ENCODE data around the gene TMEM37.

TMEM37 gene

GRCh38 chr2:119476301-119477112, 44.9 kb downstream of the TMEM37 start:
- in situ Hi-C loops (cut with MboI; ENCODE audit: low sequenced_read_pairs) = no loop called here

GRCh38 chr2:119477113-119477505, 45.5 kb downstream of the TMEM37 start:
- in situ Hi-C loops (cut with MboI; ENCODE audit: low sequenced_read_pairs) = no loop called here

GRCh38 chr2:119478188-119478977, 46.7 kb downstream of the TMEM37 start:
- in situ Hi-C loops (cut with MboI; ENCODE audit: low sequenced_read_pairs) = no loop called here

DNA sequence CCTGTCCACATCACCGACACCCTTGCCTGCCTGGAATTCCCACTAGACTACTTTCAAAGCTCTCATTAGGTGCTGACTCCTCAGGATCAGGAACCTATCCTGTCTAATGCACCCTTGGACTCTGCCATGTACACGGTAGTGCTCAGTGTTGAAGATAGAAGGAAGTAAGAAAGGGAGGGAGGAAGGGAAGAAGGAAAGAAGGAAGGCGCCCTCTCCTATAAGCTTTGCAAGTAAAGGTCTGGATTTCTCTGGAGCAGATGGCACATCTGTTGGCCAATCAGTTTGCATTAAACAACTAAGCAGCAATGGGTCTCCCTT, 47.3 kb downstream of the TMEM37 start:
- in situ Hi-C loops (cut with MboI; ENCODE audit: low sequenced_read_pairs) = no loop called here

- in situ Hi-C loops (cut with MboI; ENCODE audit: low sequenced_read_pairs) = no loop called here
Observed at GRCh38 chr2:119480184-119480583, 48.5 kb downstream of the TMEM37 start.

DNA sequence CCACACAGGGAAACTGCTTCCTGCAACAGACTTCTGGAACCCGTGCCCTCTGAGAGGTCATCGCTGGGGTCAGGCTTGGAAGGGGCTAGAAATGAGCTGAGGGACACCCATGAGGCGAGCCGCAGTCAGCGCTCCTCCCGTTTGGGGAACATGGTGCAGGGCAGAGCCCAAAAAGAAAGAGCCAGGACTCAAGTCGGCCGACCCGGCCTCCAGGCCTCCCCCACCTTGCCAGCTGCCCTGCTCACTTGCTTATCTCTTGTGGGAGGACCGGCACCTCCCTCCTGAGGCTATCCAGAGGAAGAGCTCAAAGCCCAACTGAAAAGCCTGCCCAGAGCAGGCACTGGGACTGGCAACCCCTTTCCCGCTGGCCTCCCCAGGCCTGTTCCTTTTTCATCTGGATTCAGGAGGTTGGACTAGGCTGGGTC, 49.1 kb downstream of the TMEM37 start:
- in situ Hi-C loops (cut with MboI; ENCODE audit: low sequenced_read_pairs) = no loop called here

DNA sequence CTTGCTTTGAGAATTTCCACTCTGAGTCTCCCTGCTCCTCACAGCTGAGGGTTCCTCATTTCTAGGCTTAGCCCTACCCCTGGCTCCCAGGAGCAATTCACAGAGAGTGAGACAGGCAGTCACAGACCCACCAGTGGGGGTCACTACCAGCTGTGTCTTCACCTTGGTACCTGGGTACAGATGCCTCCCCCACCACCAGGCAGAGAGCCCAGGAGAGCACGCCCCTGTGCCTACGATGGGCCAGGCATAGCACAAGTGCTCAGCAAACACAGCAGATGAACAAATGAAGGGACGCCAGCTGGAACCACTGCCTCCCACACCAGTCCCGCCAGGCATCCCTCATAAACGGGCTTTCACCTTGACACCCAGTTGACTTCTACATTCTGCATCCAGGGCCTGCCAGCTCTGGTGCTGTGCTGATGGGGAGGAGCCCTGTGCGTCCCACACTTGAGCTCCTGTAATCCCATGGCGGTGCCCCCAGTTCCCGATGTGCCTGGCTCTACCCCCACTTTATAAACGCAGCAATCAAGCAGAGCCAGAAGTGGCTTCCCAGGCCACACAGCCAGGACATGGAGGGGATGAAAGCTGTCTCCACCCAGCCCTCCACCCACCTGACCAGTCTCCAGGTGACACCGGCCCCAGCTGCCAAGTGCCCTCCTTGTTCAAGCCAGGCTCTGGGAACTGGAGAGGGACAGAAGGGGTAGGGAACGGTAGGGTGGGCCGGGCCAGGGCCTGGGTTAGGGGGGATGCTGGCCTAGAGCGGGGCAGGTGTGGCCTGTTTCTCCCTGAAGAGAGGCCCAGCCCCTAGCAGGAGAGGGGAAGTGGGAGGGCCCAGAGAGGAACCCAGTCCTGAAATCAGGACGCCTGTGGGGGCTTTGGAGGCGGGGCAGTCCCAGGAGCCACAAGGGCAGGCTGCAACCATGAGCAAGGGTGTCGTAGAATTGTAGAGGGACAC, 50.1 kb downstream of the TMEM37 start:
- in situ Hi-C loops (cut with MboI; ENCODE audit: low sequenced_read_pairs) = no loop called here

GRCh38 chr2:119482481-119483394, 51.1 kb downstream of the TMEM37 start:
- in situ Hi-C loops (cut with MboI; ENCODE audit: low sequenced_read_pairs) = no loop called here

GRCh38 chr2:119483395-119483753, 51.7 kb downstream of the TMEM37 start:
- in situ Hi-C loops (cut with MboI; ENCODE audit: low sequenced_read_pairs) = no loop called here

DNA sequence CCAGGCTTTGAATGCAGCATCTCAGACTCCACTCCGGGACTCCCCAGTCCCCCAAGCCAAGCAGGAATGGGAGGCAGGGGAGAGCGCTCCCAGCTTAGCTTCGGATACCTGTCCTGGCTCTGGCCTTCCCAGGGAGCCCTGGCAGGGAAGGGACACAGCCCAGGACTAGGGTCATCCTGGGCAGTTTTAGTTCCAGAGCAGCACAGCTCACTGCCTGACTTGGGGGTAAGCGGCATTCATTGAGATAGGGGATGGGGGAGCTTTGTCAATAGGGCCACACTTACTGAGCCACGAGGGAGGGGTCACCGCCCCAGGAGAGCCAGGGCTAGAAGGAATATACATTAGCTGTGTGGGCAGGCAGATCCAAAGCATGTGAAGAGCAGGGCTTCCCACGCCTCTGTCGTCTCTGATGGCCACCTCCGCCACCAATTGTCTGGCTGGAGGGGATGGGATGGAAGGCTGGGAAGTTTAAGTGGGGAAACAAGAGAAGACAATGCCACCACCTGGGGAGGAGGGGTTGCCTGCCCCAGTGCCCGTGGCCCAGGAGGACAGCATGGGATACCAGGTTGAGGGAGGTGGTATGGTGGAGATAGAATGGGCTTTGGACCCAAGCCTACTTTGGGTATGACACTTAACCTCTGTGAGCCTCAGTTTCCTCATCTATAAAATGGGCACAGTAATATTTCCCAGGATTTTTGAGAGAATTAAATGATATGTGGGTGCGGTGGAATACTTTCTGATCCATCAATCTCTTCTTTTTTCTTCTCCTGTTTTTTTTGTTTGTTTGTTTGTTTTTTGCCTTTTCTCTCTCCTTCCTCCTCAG, 52.5 kb downstream of the TMEM37 start:
- in situ Hi-C loops (cut with MboI; ENCODE audit: low sequenced_read_pairs) = no loop called here

DNA sequence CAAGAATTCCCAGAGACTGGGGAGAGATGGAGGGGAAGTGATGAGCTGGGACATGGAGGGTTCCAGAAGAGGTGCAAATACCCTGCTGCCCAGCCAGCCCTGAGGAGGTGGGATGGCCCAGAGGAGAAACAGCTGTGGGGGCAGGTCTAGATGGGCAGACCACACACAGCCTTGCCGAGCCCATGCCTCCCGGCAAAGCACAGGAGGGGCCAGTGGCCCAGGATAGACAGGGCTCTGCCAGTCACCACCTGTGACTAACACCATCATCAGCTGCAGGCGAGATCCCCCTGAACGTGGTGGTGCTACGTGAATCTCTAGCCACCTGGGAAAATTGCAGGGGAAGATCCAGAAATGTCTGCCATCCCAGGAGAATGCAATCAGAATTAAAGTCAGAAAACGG, 53.2 kb downstream of the TMEM37 start:
- in situ Hi-C loops (cut with MboI; ENCODE audit: low sequenced_read_pairs) = no loop called here

DNA sequence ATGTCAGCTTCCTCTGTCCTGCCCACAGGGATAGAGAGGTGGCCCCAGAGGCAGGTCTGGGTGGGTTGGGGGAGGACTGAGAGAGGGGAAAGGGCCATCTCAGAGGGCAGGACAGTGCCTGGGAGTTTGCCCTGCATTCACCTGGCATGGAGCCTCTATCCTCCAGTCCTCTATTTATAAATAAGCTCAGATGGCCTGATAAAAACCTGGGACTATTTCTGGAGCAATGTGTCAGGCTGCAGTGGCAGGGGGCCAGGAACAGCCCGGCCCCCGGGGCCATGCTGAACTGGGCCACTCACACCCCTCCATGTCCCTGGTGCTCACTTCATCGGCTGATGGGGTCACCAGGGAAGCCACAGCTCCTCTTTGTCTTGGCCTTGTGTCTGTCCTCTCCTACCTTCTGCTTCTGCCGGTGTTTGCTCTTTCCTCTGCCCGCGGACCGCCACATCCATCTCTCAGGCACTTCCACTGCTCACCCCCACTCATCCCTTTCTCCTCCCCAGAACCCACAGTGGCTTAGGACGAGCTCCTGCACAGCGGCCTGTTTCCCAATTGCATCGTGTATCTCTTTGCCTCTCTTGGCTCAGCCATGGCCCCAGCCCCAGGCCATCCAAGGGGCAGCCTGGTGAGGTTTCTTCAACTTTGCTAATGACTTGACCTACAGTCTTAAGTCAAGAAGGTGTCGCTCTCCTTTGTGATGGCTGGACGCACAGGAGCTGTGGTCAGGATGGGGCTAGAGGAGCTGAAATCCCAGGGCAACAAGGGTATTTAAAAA, 53.9 kb downstream of the TMEM37 start:
- in situ Hi-C loops (cut with MboI; ENCODE audit: low sequenced_read_pairs) = no loop called here

DNA sequence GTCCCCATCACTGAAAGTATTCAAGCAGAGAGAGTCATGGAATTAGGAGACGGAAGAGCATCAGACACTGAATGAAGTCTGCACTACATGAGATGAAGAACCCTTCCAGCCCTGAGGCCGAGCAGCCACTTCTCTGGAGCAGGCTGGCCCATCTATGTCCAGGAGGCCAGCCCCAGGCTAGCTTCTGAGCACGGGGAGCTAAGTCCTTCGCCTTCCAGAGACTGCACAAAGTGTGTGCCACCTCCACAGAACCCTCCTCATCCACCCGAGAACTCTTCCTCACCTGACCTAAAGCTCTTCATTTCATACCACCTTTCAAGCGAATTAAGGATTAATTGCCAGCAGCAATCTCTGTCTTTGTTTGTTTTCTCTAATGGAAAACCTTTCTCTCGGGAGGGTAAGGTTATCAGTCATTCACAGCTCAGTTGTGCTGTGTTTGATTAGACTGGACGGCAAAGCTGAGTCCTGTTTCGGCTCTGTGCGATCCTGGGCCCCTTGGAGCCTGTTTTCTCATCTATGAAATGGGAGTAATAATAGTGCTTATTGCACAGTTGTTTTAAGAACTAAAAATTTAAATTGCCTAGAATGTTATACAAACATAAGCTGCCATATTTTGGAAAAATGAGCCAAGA, 54.7 kb downstream of the TMEM37 start:
- in situ Hi-C loops (cut with MboI; ENCODE audit: low sequenced_read_pairs) = no loop called here

DNA sequence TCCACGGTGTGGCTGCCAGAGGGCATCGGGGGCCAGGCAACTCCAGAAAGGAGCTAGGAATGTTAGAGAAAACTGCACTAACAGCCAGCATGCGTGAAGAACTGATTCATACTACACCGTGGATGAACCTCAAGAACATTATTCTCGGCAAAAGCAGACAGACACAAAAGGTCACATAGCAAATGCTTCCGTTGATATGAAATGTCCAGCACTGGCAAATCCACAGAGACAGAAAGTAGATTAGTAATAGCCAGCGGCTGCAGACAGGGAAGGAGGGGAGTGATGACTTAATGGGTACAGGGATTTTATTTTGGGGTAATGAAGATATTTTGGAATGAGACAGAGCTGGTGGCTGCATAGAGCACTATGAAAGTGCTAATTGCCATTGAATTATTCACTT, 55.2 kb downstream of the TMEM37 start:
- in situ Hi-C loops (cut with MboI; ENCODE audit: low sequenced_read_pairs) = no loop called here

GRCh38 chr2:119487434-119488244, 56.0 kb downstream of the TMEM37 start:
- in situ Hi-C loops (cut with MboI; ENCODE audit: low sequenced_read_pairs) = no loop called here

All from HL-60/S4 treated with phorbol 12-myristate 13-acetate at 8.2 ng/mL for 4 days and 3 days (cell line).